ENCODE results near the gene ASB2. TPM values are rescaled to one million over a fixed set of nuclear protein-coding genes. Genes with fewer than 3 reads are reported as not detected.

ASB2 gene
- total and polyA plus RNA-seq, 2 of the 8 experiments (the other 6 are each of a cell fraction or from before 2014, with no cell fraction given) = 1.0 to 2.1 TPM

GRCh38 chr14:93949511-93950075, 26.8 kb downstream of the ASB2 start:
- Histone ChIP-seq H3K4me3 (ENCODE audit: extremely low read depth in 1 of 4, insufficient read depth in 2 of 4, low read depth in 3 of 4, low read length in 4 of 4) (no peak overlapping the region), H4K8ac (ENCODE audit: extremely low read depth, insufficient read depth, low read length) (no peak overlapping the region), H3K79me2 (ENCODE audit: control insufficient read depth in 1 of 2, insufficient read depth in 2 of 2, low read length in 2 of 2) (no peaks in the 10 kb centered on the region), H3K23ac (ENCODE audit: insufficient read length) (no peak overlapping the region), H3K4ac (replicated peaks; ENCODE audit: insufficient read length, low read depth, low read length) (no peak overlapping the region), H4K20me1 (replicated peaks in 1 of 2; ENCODE audit: control insufficient read depth in 1 of 2, insufficient read depth in 2 of 2, low read length in 2 of 2) (no peaks in the 10 kb centered on the region), H3K27me3 (replicated peaks in 1 of 4; ENCODE audit: control insufficient read depth in 3 of 4, extremely low read depth in 1 of 4, insufficient read depth in 3 of 4, low read length in 3 of 4) (no peaks in the 10 kb centered on the region), H2AK5ac (ENCODE audit: low read depth, low read length) (no peak overlapping the region), H3K23me2 (ENCODE audit: low read depth, low read length) (no peaks in the 10 kb centered on the region), H3K27ac (ENCODE audit: low read depth, low read length) (no peak overlapping the region), H2AFZ (ENCODE audit: low read length) (no peak overlapping the region), H3K4me2 (ENCODE audit: insufficient read depth in 1 of 2, low read depth in 2 of 2, low read length in 2 of 2) (no peak overlapping the region), H3K56ac (replicated peaks; ENCODE audit: insufficient read length, low read depth, low read length) (no peak overlapping the region), H3K4me1 (replicated peaks in 1 of 4; ENCODE audit: control insufficient read depth in 3 of 4, insufficient read depth in 4 of 4, low read length in 3 of 4) (peaks cover 0 to 8% (median 3%) of the 10 kb centered on the region in 4 experiments; a peak in 3 of 7 replicates), H2BK12ac (ENCODE audit: low read depth, low read length) (no peak overlapping the region), H3K14ac (ENCODE audit: insufficient read length) (no peak overlapping the region), H2BK120ac (replicated peaks; ENCODE audit: low read depth, low read length) (no peak overlapping the region), H3K18ac (ENCODE audit: extremely low read depth, low read length) (no peak overlapping the region), H3K79me1 (ENCODE audit: low read depth, low read length) (no peaks in the 10 kb centered on the region), H3K9ac (replicated peaks in 1 of 4; ENCODE audit: extremely low read depth in 1 of 4, low read depth in 3 of 4, low read length in 3 of 4) (no peak overlapping the region), H3K9me3 (ENCODE audit: insufficient read depth in 2 of 2, low read depth in 1 of 2, low read length in 1 of 2) (no peaks in the 10 kb centered on the region), H3K36me3 (ENCODE audit: control insufficient read depth in 2 of 4, insufficient read depth in 4 of 4, low read length in 3 of 4) (no peaks in the 10 kb centered on the region; a peak in 1 of 8 replicates), H2BK20ac (ENCODE audit: low read length) (no peak overlapping the region), H2BK15ac (ENCODE audit: low read length) (no peak overlapping the region), H2BK5ac (ENCODE audit: low read depth, low read length) (no peak overlapping the region), H4K5ac (ENCODE audit: insufficient read length, low read depth, low read length) (no peak overlapping the region), H4K91ac (replicated peaks; ENCODE audit: insufficient read length, low read length) (no peak overlapping the region)
- DNase-seq (ENCODE audit: low read depth in 1 of 2, low spot score in 2 of 2) = no peak
- TF ChIP-seq POLR2A (IDR thresholded peaks at IDR 0.05; ENCODE audit: control extremely low read depth in 1 of 2, low read depth in 2 of 2, low read length in 2 of 2) (no peak), CREB1 (IDR thresholded peaks at IDR 0.05) (no peak), TAF1 (IDR thresholded peaks at IDR 0.05; ENCODE audit: low read depth, low read length) (no peak), CHD2 (IDR thresholded peaks at IDR 0.05; ENCODE audit: low read length) (no peak), CTCF (IDR thresholded peaks at IDR 0.05; ENCODE audit: control extremely low read depth in 1 of 3, insufficient read depth in 1 of 3, low read depth in 1 of 3, low read length in 3 of 3) (no peak), YY1 (IDR thresholded peaks at IDR 0.05; ENCODE audit: low read depth, low read length) (no peak), EGR1 (IDR thresholded peaks at IDR 0.05; ENCODE audit: borderline replicate concordance, low read depth, low read length) (no peak), PHF8 (conservative IDR thresholded peaks at IDR 0.05; ENCODE audit: low read depth, low read length) (no peak), KDM5A (IDR thresholded peaks at IDR 0.05; ENCODE audit: low read length) (no peak), CEBPB (IDR thresholded peaks at IDR 0.05; ENCODE audit: low read depth, low read length) (no peak)
- POLR2A ChIA-PET (ENCODE audit: partially characterized antibody) = no interaction called here
- CTCF ChIA-PET (ENCODE audit: partially characterized antibody) = interaction anchor here (1.0 to 20.5 kb wide), 7 partner anchors 10 to 50 kb away, joined by 3 to 484 read pairs (median 18); partner anchors contain the start of genes ASB2 and CCDC197
- 94% methylated on average over 13 of the region's 13 CpGs; no CpG with 5 or more reads in 1 of the 2 experiments for WGBS, 2 experiments (ENCODE audit: extremely low coverage in 1 of 2, insufficient coverage in 1 of 2, insufficient read length in 1 of 2, insufficient replicate concordance in 2 of 2, low coverage in 1 of 2, low lambda C conversion rate in 2 of 2, missing lambda C conversion rate in 1 of 2)
- FAIRE-seq = no peak
